Peyer's patch (tissue), 4 donors: ENCODE results near the gene C3orf80.

Source experiments
- POLR2A ChIP-seq, 2 donors: fragments of 450-650 bp; IDR thresholded peaks; one replicate each; pipeline ENCODE4 v1.5.1; 2017; ENCODE audit warnings: antibody characterized with exemption in 2 of 2, mild to moderate bottlenecking in 2 of 2, moderate library complexity in 2 of 2
- TF ChIP-seq, protein P1 (sequence below), 6 experiments: fragments of 450-650 bp in 4 of 6; fragments of 200-600 bp in 2 of 6; sonication (generic) in 1 of 6; IDR thresholded peaks; one replicate each; pipeline ENCODE4 v1.5.1; 2017 to 2019; ENCODE audit warnings: antibody characterized with exemption in 6 of 6, mild to moderate bottlenecking in 3 of 6, moderate library complexity in 1 of 6

DNA sequence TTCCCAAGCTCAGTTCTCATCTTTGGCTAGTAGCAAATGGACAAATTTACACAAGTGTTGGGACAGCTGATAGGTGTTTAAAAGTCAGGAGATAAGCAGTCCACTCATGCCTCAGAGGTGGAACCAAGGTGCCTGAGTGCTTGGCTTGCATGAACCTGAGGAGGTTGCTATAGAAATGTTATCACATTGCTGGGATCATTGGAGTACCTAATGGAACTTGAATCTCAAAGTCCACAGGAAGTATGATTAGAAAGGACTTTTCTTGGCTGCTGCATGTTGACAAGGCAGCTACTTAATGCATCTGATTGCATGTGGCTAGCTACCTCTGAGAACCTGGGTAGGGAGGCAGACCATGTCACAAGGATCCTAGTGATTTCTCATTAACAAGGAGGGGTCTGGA lies 39.5 kb upstream of the C3orf80 start:
- TF ChIP-seq, protein P1, sequence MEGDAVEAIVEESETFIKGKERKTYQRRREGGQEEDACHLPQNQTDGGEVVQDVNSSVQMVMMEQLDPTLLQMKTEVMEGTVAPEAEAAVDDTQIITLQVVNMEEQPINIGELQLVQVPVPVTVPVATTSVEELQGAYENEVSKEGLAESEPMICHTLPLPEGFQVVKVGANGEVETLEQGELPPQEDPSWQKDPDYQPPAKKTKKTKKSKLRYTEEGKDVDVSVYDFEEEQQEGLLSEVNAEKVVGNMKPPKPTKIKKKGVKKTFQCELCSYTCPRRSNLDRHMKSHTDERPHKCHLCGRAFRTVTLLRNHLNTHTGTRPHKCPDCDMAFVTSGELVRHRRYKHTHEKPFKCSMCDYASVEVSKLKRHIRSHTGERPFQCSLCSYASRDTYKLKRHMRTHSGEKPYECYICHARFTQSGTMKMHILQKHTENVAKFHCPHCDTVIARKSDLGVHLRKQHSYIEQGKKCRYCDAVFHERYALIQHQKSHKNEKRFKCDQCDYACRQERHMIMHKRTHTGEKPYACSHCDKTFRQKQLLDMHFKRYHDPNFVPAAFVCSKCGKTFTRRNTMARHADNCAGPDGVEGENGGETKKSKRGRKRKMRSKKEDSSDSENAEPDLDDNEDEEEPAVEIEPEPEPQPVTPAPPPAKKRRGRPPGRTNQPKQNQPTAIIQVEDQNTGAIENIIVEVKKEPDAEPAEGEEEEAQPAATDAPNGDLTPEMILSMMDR (IDR thresholded peaks at IDR 0.05) = no peak
- TF ChIP-seq POLR2A (IDR thresholded peaks at IDR 0.05) = no peak
